ENCODE results near the gene PLEKHG4B. TPM values are rescaled to one million over a fixed set of nuclear protein-coding genes. Genes with fewer than 3 reads are reported as not detected.
A peak's percentile ranks its signal among the peaks of the same experiment; 100 is the strongest.

The PLEKHG4B gene
- total and polyA plus RNA-seq, 10 donors = under 0.01 to 0.51 (median 0.20) TPM; not detected in 2

GRCh38 chr5:199950-200645 is 108.1 kb downstream of the PLEKHG4B start:
- Histone ChIP-seq H3K36me3 (peaks cover 0 to 40% (median 20%) of the 10 kb centered on the region in 6 donors), H3K4me1 (peaks cover 0 to 7% (median 0%) of the 10 kb centered on the region in 6 donors), H3K27ac (no peak overlapping the region), H3K4me3 (no peak overlapping the region), H3K27me3 (replicated peaks in 1 of 7) (no peaks in the 10 kb centered on the region), H3K9me3 (no peaks in the 10 kb centered on the region)
- WGBS, 5 donors = 92 to 94% (median 93%) methylated on average over 23 of the region's 23 CpGs
- intact Hi-C loops (cut with DNase I; ENCODE audit: low total_unique reads) = no loop called here
- peak; percentile 51 for DNase-seq
- TF ChIP-seq CTCF (IDR thresholded peaks at IDR 0.05 in 8 of 11, conservative IDR thresholded peaks at IDR 0.05 in 3 of 11) (no peak), POLR2A (IDR thresholded peaks at IDR 0.05) (no peak), POLR2AphosphoS5 (IDR thresholded peaks at IDR 0.05) (no peak)

GRCh38 chr5:200985-201384 is 109.0 kb downstream of the PLEKHG4B start:
- DNase-seq = peak; percentile 74
- H3K9me3 ChIP-seq = no peaks in the 10 kb centered on the region
- TF ChIP-seq POLR2A (IDR thresholded peaks at IDR 0.05) = no peak
- intact Hi-C loops (cut with DNase I; ENCODE audit: low total_unique reads) = no loop called here
- WGBS, 5 donors = 43 to 61% (median 53%) methylated on average over 4 of the region's 4 CpGs
- H3K36me3 ChIP-seq = peaks cover 0 to 49% (median 29%) of the 10 kb centered on the region in 6 donors
- H3K4me1 ChIP-seq = peaks cover 0 to 7% (median 0%) of the 10 kb centered on the region in 6 donors
- H3K4me3 ChIP-seq = no peak overlapping the region
- H3K27ac ChIP-seq = no peak overlapping the region
- H3K27me3 ChIP-seq (replicated peaks in 1 of 7) = no peaks in the 10 kb centered on the region

GRCh38 chr5:201672-202071 is 109.7 kb downstream of the PLEKHG4B start:
- Histone ChIP-seq H3K36me3 (peaks cover 0 to 56% (median 30%) of the 10 kb centered on the region in 6 donors), H3K4me1 (peaks cover 0 to 7% (median 0%) of the 10 kb centered on the region in 6 donors), H3K27ac (no peak overlapping the region), H3K4me3 (no peak overlapping the region), H3K9me3 (no peaks in the 10 kb centered on the region), H3K27me3 (replicated peaks in 1 of 7) (no peaks in the 10 kb centered on the region)
- no peak for TF ChIP-seq CTCF (IDR thresholded peaks at IDR 0.05 in 8 of 11, conservative IDR thresholded peaks at IDR 0.05 in 3 of 11)
- no peak for TF ChIP-seq POLR2AphosphoS5 (IDR thresholded peaks at IDR 0.05)
- no peak for TF ChIP-seq POLR2A (IDR thresholded peaks at IDR 0.05)
- 87 to 95% (median 94%) methylated on average over 8 of the region's 8 CpGs for WGBS, 5 donors
- no peak for DNase-seq
- intact Hi-C loops (cut with DNase I; ENCODE audit: low total_unique reads) = no loop called here

GRCh38 chr5:203246-203930 is 111.4 kb downstream of the PLEKHG4B start:
- WGBS, 5 donors = 90 to 96% (median 95%) methylated on average over 23 to 26 of the region's 26 CpGs
- Histone ChIP-seq H3K4me1 (peaks cover 0 to 7% (median 0%) of the 10 kb centered on the region in 6 donors), H3K36me3 (peaks cover 0 to 72% (median 32%) of the 10 kb centered on the region in 6 donors), H3K9me3 (no peaks in the 10 kb centered on the region), H3K4me3 (no peak overlapping the region), H3K27me3 (replicated peaks in 1 of 7) (no peaks in the 10 kb centered on the region), H3K27ac (no peak overlapping the region)
- intact Hi-C loops (cut with DNase I; ENCODE audit: low total_unique reads) = no loop called here
- TF ChIP-seq POLR2AphosphoS5 (IDR thresholded peaks at IDR 0.05) = no peak
- peak; percentile 46 for DNase-seq

- peak; percentile 24 for DNase-seq
- peaks cover 0 to 7% (median 0%) of the 10 kb centered on the region in 6 donors for H3K4me1 ChIP-seq
- 76 to 96% (median 87%) methylated on average over 6 of the region's 6 CpGs for WGBS, 5 donors
- H3K27me3 ChIP-seq (replicated peaks in 1 of 7) = no peaks in the 10 kb centered on the region
- TF ChIP-seq POLR2AphosphoS5 (IDR thresholded peaks at IDR 0.05) (no peak), CTCF (IDR thresholded peaks at IDR 0.05 in 8 of 11, conservative IDR thresholded peaks at IDR 0.05 in 3 of 11) (no peak), POLR2A (IDR thresholded peaks at IDR 0.05) (no peak)
- no peak overlapping the region for H3K4me3 ChIP-seq
- H3K36me3 ChIP-seq = peaks cover 0 to 69% (median 32%) of the 10 kb centered on the region in 6 donors
- intact Hi-C loops (cut with DNase I; ENCODE audit: low total_unique reads) = no loop called here
- no peak overlapping the region for H3K27ac ChIP-seq
- H3K9me3 ChIP-seq = no peaks in the 10 kb centered on the region
These were observed 112.0 kb downstream of the PLEKHG4B start for GRCh38 chr5:204001-204400.

Measured in spleen (tissue), 11 donors.